Embryonic facial prominence (tissue), 1 donor: ENCODE results near the gene NUSAP1.
"Not testable (repeated sequence)": the region's sequence is repeated elsewhere in the genome, so short reads cannot be mapped to it uniquely, and the experiment has no call there.

Experiments
- DNase-seq: peaks from one replicate; pipeline ENCODE4 v3.0.0-alpha.2; 2016; ENCODE audit errors: extremely low spot score

NUSAP1 gene

DNA sequence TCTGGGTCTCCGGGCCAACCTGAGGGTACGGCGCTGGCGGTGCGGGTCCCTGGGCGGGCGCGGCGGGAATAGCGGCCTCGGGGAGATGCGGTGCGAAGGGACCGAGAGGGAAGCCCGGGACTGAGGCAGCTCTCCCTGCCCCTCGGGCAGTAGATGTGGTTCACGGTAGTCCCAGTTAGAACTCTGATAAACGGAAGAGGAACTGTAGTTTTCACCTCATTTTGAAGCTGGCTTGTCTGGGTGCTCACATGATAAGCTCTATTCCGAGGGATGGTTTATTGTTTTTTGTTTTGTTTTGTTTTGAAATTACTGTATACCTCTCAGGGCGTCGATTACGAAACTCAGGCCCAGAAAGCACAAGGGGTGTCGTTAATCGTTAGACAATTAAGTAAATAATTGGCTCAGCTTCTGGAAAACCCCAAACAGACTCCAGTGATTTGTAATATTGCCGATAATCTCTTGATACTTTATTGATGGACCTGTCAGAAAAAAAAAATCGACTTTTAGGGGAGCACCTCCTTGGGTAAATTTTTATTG lies 413 bp downstream of the NUSAP1 start:
- no peak for DNase-seq

DNA sequence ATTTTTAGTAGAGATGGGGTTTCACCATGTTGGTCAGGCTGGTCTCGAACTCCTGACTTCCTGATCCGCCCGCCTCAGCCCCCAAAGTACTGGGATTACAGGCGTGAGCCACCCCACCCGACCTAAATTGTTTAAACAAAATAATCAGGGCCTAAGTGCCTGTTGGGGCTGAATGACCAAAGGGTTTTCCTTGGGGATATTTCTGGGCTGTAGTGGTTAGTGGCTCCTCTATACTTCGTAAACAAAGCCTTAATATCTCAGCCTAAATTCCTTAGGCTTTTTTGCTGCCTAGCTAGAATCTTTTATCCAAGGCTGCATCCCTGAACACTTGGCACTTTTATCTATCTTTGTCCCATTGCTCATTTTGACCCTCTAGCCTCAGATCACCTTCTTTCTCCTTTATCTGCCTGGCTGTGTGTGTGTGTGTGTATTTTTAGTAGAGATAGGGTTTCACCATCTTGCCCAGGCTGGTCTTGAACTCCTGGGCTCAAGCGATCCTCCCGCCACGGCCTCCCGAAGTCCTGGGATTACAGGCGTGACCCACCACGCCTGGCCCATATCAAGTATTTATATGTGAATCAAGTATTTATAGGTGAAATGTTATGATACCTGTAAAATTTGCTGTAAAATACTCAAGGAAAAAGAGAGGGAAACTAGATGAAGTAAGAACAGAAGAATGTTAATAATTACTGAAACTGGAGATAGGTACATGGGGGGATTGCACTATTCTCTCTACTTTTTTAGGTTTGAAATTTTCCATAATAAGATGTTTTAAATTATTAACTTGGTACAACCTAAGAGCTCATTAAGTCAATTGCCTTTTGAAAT lies 1.8 kb downstream of the NUSAP1 start:
- no peak for DNase-seq

DNA sequence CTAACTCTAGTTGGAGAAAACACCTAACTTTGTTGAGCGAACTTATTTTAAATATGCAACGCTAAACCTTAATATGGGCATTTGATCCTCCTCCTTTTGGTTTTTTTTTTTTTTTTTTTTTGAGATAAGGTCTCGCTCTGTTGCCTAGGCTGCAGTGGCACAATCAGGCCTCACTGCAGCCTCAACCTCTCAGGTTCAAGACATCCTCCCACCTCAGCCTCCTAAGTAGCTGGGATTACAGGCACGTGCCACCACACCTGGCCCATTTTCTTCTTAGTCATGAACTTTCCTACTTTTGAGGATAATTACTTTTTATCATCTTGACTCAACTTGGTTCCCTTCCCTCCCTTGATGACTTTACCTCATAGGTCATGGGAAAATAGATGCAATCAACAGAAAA lies 3.9 kb downstream of the NUSAP1 start:
- DNase-seq = no peak

DNA sequence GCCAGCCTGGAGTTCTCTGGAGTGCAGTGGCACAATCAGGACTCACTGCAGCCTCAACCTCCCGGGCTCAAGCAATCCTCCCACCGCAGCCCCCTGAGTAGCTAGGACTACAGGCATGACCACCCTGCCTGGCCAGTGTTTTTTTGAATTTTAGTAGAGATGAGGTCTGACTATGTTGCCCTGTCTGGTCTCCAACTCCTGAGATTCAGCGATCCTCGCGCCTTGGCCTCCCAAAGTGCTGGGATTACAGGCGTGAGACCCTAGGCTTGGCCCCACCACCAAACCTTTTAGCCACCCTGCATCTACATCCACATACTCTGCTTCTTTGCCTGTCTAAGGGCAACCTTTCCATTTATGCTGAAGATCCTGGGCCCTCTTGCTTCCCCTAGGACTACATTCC lies 4.4 kb downstream of the NUSAP1 start:
- DNase-seq = no peak

DNA sequence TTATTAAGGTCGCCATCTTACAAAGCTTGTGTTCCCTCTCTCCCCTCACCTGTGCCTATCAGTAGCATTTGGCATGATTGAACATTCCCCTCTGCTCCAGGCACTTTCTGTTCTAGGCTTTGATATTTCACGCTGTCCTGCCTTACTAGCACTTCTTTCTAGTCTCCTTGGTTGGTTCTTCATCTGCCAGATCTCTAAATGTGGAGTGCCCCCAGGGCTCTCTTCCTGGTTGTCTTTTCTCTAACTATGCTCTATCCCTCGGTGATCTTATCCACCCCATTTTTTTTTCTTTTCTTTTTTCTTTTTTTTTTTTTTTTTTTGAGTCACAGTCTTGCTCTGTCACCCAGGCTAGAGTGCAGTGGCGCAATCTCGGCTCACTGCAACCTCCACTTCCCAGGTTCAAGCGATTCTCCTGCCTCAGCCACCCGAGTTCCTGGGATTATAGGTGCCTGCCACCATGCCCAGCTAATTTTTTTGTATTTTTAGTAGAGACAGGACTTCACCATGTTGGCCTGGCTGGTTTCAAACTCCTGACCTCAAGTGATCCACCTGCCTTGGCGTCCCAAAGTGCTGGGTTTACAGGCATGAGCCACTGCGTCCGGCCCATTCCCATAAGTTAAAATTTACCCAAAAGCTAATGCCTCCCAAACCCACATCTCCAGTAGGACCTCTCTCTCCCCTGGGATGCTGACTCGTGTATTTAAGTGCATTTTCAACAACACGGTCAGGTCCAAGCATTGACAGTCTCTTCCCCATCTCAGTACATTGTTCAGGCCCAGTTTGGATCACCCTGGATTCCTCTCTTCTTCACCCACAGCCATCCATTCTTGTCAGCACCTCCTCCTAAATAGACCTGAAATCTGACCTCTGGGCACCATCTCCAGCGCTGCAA lies 5.2 kb downstream of the NUSAP1 start:
- DNase-seq = no peak

DNA sequence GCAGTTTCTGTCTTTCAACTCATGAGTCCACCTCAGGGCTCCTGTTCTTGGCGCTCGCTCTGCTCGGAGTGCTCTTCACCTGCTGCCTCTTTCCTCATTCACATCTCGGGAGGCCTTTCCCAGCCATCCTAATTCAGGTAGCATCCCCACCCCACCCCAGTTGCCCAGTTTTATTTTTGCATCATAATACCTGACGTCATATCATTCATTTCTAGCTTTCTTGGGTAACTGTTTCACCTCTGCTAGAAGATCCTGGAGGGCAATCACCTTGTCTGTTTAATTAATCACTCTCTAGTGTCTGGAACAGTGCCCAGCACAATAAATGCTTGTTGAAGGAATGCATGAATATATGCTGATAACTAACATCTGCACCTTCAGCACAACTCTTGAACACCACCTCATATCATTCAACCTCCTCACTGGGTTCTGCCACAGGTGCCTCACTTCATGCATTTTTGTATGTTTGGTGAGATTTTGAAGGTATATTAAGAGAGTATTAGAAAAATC lies 7.6 kb downstream of the NUSAP1 start:
- DNase-seq = no peak

DNA sequence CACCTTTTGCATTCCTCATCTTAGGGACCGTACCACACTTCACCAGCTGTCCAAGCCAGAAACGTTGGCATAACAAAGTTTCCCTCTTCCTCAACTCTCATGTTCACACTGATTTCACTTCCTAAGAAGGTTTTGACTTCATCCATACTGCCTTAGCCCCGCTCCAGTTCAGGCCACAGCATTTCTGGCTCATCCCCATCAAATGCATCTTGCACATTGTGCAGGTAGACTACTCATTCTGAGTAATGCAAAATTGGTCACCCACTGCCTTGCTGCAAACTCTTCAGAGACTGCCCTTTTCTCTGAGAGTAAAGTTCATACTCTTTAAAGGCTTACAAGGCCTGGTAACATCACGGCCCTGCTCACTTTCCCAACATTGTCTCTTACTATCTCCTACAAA lies 8.8 kb downstream of the NUSAP1 start:
- no peak for DNase-seq

DNA sequence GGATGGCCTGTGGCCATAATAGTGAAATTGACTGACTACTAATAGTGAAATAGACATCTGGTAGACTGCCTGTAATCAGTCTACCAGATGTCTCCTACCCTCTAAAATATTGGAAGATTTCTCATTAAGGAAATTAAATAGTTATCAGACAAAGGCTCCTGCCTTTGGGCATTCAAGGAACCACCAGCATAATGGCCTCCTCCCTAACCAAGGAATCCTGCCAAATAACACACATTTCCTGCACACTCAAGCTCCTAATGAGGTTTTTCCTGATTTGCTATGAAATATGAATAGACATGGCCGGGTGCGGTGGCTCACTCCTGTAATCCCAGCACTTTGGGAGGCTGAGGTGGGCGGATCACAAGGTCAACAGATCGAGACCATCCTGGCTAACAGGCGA lies 14.6 kb downstream of the NUSAP1 start:
- DNase-seq = no peak

DNA sequence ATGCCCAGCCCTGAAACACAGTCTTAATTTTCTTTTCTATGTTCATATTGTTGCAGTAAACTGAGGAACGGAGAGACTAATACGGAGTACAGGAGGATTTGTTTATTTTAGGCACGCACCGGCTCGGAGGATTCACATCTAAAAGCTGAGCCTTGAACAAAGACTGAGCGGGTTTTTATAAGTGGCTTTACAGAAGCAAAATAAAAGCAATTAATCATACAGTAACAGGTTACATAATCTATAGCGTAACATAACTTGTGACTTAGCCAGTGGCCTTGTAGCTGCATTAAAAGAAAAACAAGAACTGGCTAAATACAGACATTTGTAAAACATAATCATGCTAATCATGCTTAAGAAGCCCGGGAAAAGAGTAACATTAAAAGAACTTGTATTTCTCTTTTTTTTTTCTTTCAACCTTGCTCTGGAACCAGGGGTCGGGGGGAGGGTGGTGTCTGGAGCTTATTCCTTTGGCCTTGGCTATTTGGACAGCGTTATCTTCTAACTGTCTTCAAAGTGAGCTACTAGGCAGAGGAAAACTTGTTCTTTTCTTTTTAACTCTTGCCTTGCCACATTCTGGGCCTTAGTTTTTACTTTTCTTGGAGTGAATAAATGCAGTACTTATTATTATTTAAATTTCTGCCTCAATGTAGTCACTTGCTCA lies 17.5 kb downstream of the NUSAP1 start:
- no peak for DNase-seq

DNA sequence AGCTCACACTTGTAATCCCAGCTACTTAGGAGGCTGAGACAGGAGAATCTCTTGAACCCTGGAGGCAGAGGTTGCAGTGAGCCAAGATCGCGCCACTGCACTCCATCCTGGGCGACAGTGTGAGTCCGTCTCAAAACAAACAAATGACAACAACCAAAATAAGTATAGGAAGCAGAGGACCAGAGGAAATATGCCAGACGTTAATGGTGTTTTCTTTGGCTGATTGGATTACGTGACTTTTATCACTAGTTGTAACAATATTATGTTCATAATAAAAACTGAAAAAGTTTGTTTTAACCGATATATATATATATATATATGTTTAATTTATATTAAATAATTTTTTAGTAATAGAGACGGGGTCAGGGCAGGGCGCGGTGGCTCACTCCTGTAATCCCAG lies 21.7 kb downstream of the NUSAP1 start:
- DNase-seq = no peak

DNA sequence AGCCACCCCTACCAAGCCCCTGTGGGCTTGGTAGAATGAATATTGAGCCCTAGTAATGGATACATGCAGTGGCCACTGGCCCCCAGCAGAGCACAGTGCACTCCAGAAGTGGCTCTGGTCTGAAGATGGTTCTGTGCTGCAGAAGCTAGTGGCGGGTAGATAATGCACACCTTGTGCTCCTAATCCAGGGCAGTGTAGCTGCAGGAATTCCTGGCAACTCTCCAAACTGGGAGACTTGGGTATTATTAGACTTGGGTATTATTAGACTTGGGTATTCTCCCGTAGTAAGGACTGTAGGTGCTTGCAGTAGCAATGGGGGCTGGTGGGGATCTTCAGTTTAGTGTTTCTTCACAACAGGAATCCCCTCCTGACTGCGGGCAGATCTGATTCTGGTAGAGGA lies 34.7 kb downstream of the NUSAP1 start:
- no peak for DNase-seq

DNA sequence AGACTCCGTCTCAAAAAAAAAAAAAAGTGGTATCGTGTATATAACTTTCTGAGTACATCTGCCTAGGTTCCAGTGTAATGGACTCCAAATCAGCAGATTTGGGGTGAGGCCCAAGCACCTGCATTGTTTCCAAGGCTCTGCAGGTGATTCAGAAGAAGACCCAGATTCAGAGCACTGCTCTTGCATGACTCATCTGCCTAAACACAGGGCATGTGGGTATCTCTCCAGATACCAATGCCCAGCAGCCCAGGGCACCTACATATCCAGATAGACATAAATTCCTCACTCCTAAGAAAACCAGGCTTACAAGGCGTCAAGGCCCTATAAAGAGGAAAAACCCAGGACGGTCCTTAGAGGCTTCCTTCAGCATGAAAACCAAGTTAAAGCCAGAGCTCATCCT lies 45.3 kb downstream of the NUSAP1 start:
- DNase-seq = no peak

DNA sequence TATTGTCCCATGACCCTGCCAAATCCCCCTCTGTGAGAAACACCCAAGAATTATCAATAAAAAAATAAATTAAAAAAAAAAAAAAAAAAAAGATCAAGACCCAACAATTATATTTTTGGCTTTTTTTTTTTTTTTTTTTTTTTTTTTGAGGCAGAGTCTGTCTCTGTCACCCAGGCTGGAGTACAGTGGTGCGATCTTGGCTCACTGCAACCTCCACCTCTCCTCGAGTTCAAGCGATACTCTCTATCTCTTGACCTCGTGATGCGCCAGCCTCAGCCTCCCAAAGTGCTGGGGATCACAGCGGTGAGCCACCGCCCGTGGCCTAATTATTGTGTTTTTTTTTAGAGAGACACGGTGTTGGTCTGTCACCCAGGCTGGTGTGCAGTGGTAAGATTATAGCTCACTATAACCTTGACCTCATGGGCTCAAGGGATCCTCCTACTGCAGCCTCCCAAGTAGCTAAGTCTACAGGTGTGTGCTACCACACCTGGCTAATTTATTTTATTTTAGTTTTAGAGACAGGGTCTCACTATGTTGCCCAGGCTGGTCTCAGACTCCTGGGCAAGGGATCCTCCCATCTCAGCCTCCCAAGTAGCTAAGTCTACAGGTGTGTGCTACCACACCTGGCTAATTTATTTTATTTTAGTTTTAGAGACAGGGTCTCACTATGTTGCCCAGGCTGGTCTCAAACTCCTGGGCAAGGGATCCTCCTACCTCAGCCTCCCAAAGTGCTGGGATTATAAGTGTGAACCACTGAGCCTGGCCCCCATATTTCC lies 51.5 kb downstream of the NUSAP1 start:
- not testable (repeated sequence) for DNase-seq

DNA sequence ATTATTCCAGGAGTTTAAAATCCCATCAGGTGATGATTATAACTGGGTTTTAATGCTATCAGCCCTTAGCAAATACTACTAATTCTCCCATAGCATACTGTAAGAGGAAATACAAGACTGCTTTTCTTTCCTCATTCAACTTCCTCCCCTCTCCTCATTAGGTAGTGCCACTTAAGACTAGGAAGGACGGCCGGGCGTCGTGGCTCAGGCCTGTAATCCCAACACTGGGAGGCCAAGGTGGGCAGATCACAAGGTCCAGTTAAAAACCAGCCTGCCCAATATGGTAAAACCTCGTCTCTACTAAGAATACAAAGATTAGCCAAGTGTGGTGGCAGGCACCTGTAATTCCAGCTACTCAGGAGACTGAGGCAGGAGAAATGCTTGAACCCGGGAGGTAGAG lies 55.0 kb downstream of the NUSAP1 start:
- DNase-seq = no peak

DNA sequence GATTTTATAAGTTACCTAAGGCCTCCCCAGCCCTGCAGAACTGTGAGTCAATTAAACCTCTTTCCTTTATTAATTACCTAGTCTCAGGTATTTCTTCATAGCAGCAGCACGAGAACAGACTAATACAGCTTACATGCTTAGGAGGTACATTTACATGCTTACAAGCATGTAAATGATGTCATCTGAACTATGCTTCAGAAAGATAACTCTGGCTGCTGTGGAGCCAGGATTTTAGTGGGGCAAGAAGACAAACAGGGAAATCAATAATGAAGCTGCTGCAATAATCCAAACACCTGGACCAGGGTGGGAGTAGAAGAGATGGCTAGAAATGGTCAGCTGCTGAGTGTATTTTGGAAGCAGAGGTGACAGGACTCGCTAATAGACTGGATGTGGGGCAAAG lies 60.0 kb downstream of the NUSAP1 start:
- no peak for DNase-seq

DNA sequence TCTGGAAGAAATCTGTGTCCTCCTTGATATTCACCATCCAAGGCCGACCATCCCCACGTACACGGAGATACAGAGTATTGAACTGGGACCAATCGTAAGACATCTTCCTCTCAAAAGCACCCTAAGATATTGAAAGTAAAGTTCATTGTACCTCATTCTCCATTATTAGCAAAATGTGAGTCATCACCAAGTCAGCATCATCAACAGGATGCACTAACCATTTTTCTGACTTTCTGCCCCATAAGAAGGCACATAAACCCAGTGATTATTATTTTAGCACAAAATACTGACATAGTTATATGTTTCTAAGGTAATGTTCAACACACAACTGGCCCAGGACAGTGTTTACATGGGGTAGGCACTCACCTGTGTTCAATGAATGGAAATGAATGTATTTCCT lies 62.2 kb downstream of the NUSAP1 start:
- no peak for DNase-seq

DNA sequence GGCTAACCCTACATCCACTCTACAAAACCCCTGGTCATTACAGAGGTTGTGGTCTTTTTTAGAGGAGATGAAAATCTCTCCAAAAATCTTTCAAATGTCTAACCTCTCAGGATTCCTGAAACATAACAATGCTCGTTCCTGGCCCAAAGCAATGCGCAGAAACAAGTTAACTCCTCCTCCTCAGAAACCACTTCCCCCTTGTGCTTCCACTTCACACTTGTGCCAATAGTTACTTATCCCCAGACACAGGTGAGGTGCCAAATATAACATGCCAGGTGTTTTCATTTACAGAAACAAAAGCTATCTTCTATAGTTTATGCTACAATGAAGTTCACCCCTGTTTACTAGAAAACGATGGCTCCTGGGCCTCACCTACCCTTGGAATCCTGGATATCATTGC lies 63.4 kb downstream of the NUSAP1 start:
- DNase-seq = no peak

DNA sequence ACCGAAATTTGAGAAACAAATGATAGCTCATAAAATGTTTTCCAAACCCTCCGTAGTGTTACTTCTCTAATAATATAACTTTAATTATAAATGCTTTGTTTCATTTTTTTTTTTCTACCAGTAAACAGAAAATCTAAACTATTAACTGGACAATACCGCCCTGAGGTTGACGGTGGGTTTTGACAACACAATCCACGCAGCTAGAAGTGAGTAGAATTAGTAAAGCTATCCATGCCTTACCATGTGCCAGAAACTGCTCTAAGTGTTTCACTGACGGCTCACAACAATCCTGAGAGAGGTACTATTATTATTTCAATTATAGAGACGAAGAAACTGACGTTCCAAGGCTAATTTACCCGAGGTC lies 69.2 kb downstream of the NUSAP1 start:
- DNase-seq = no peak

DNA sequence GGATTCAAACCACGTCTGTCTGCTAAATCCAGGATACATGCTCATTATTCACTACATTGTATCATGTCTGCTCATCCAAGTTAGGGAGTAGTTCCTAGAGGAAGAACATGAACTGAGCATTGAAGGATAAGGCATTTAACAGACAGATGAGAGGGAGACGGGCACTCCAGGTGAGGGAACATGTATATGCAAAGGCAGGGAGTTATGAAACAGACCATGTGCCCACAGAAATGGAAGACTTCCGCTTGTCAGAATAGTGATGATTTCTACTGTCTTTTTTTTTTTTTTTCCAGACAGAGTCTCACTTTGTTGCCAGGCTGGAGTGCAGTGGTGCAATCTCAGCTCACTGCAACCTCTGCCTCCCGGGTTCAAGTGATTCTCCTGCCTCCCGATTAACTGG lies 74.7 kb downstream of the NUSAP1 start:
- DNase-seq = no peak

DNA sequence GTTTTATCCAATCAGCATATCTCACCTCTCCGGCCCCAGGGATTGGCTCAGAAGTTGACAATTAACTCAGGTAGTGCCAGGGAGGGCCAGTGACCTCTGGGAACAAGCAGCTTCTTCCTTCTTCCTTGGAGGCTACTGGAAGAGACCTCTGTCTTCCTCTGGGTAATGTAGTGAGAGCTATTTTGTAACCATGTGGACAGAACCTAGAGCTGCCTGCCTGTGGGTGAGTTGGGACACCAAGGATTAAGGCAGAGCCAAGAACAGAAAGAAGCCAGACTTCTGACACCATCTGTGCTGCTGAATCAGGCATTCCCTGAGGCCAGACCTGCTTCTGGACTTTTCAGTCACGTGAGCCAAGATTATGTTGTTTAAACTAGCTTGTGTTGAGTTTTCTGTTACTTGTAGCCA lies 75.6 kb downstream of the NUSAP1 start:
- DNase-seq = no peak

DNA sequence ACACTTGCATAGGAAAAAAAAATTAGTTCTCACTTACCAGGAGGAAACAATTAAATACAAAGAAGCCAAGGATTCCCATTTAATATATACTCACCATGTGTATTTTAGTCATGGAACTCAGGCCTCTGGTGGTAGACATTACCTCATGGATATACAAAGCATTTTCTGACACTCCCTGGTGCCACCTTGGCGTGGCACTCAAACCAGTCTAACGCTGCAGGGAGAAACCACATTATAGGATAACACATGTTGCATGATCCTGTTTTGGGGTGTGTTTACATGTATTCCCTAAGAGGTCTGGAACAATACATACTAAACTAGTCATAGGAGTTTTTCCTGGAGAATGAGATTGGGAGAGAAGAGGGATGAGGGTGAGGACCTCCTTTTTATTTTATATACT lies 78.3 kb downstream of the NUSAP1 start:
- DNase-seq = no peak
